Astrocyte of the cerebellum (primary cell): ENCODE results near the gene PPIL1.

Source experiments
- DNase-seq: peaks from one replicate; pipeline ENCODE4 v3.0.0-alpha.2; 2011; ENCODE audit warnings: low read depth
- H3K4me3 ChIP-seq: 2 replicates; pipeline ENCODE4 v1.5.1; 2011; ENCODE audit warnings: mild to moderate bottlenecking, low read depth, low read length, moderate library complexity
- in situ Hi-C: cut with HindIII; loops from 2 replicates; pipeline ENCODE4 v1.10.0; 2017; ENCODE audit warnings: low sequenced_read_pairs
- TF ChIP-seq, protein P1 (sequence below): IDR thresholded peaks from 2 replicates; pipeline ENCODE4 v1.5.1; 2012; ENCODE audit warnings: low read length, low read depth, moderate library complexity, mild to moderate bottlenecking; ENCODE audit errors: missing control alignments

Gene PPIL1

GRCh38 chr6:36833182-36833789, 41.3 kb downstream of the PPIL1 start:
- in situ Hi-C loops: no loop called here
- no peak for DNase-seq
- TF ChIP-seq, protein P1, sequence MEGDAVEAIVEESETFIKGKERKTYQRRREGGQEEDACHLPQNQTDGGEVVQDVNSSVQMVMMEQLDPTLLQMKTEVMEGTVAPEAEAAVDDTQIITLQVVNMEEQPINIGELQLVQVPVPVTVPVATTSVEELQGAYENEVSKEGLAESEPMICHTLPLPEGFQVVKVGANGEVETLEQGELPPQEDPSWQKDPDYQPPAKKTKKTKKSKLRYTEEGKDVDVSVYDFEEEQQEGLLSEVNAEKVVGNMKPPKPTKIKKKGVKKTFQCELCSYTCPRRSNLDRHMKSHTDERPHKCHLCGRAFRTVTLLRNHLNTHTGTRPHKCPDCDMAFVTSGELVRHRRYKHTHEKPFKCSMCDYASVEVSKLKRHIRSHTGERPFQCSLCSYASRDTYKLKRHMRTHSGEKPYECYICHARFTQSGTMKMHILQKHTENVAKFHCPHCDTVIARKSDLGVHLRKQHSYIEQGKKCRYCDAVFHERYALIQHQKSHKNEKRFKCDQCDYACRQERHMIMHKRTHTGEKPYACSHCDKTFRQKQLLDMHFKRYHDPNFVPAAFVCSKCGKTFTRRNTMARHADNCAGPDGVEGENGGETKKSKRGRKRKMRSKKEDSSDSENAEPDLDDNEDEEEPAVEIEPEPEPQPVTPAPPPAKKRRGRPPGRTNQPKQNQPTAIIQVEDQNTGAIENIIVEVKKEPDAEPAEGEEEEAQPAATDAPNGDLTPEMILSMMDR: no peak
- H3K4me3 ChIP-seq: no peak overlapping the region

DNA sequence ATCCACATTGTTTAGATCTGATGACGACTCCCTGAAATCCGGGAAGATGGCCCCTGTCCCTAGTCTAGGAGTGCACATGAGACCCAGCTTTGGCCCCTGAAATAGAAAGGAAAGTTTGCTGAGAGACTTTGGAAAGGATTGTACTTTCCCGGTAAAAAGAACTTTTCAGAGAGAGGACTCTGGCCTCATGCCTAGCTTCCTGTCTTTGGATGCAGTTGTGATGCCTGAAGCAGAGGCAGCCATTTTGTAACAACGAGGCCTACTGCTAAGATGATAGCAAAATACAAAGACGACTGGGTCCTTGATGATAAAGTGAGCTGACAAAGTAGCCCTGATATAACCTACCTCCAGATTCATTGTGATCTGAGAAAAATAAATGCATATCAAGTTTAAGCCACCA, 42.3 kb downstream of the PPIL1 start:
- TF ChIP-seq, protein P1: no peak
- in situ Hi-C loops: no loop called here

DNA sequence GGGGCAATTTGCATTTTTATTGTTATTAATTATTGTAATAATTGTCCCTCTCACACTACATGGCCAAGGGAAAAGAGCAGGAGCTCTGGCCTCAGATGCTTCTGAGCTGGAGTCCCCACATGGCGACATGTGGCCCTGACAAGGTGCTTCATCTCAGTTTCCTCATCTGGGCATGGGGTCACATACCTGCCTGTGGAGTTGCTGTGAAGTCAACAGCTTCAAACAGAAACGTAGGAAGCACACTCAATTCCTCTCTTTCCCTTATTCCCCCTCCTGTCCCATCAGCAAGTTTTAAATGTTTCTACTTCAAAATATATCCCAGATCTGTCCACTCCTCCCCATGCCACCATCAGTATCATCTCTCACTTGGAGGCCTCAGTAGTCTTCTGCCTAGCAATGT, 44.0 kb downstream of the PPIL1 start:
- in situ Hi-C loops: no loop called here
- DNase-seq: no peak
- TF ChIP-seq, protein P1: no peak
- no peak overlapping the region for H3K4me3 ChIP-seq

More for the DNA sequence above, 42.3 kb downstream of the PPIL1 start:
- no peak overlapping the region for H3K4me3 ChIP-seq
- DNase-seq: no peak

DNA sequence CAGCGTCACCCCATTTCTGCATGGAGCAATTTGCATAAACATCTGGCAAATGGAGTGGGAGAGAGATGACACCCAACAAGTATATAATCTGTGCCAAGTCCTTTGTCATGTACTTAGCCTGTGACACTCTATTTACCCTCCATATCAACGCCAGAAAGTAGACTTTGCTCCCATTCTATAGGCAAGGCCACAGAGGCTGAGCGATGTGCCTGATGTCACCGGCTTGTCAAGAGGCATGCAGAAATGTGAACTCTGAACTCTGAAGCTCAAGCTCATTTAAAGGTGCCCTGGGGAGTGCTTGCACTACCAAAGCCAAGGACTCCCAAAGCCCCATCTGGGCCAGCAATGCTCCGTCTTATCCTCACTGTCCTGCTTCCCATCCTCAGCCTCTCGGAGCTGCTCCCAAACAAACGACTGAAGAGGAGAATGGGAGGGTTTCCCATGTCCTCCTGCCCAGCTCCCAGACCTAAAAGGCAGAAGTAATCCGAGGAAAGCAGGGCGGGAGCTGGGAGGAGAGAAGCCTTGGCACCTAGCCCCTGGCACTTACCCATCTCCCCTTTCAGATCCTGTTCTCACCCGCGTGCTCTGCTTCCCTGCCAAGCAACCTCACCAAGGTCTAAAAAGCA, 44.6 kb downstream of the PPIL1 start:
- TF ChIP-seq, protein P1: no peak
- DNase-seq: peak; percentile 80
- no peak overlapping the region for H3K4me3 ChIP-seq
- in situ Hi-C loops: no loop called here

- H3K4me3 ChIP-seq: no peak overlapping the region
- peak; percentile 78 for DNase-seq
- TF ChIP-seq, protein P1: no peak
- in situ Hi-C loops: no loop called here
These were observed 47.1 kb downstream of the PPIL1 start for GRCh38 chr6:36827261-36828079.

- in situ Hi-C loops: no loop called here
- TF ChIP-seq, protein P1: no peak
- no peak overlapping the region for H3K4me3 ChIP-seq
- no peak for DNase-seq
These were observed 47.9 kb downstream of the PPIL1 start for GRCh38 chr6:36826520-36827227.
